GM12878 (cell line): ENCODE results near the gene UBC. TPM values are rescaled to one million over a fixed set of nuclear protein-coding genes. Genes with fewer than 3 reads are reported as not detected.
A peak's percentile ranks its signal among the peaks of the same experiment; 100 is the strongest.

Experiments
- BRCA1 ChIP-seq: IDR thresholded peaks from 2 replicates; pipeline ENCODE4 v1.6.1; 2011; ENCODE audit warnings: low read depth, low read length, improper control_type of control experiment
- CBX3 ChIP-seq: fragments of 200-600 bp; sonication (generic); IDR thresholded peaks from 2 replicates; pipeline ENCODE4 v1.6.1; 2016; ENCODE audit warnings: low read depth, borderline replicate concordance
- MXI1 ChIP-seq: fragments of 150-350 bp; IDR thresholded peaks from 2 replicates; pipeline ENCODE4 v1.6.1; 2011; ENCODE audit warnings: low read depth, mild to moderate bottlenecking, inconsistent platforms, low read length, improper control_type of control experiment
- NR2C1 ChIP-seq: fragments of 450-650 bp; IDR thresholded peaks from 2 replicates; pipeline ENCODE4 v1.6.1; 2017; ENCODE audit warnings: antibody characterized with exemption, mild to moderate bottlenecking, moderate library complexity
- NR2C2 ChIP-seq: IDR thresholded peaks from 2 replicates; pipeline ENCODE4 v1.6.1; 2011; ENCODE audit warnings: borderline replicate concordance, low read depth; ENCODE audit not compliant: control insufficient read depth, insufficient read length
- RB1 ChIP-seq: fragments of 450-650 bp; formaldehyde crosslinking; IDR thresholded peaks from 2 replicates; pipeline ENCODE4 v1.6.1; 2017; ENCODE audit warnings: mild to moderate bottlenecking, borderline replicate concordance
- RELB ChIP-seq: fragments of 450-650 bp; IDR thresholded peaks from 2 replicates; pipeline ENCODE4 v1.6.1; 2017; ENCODE audit warnings: low read depth, mild to moderate bottlenecking, moderate library complexity
- SIX5 ChIP-seq: IDR thresholded peaks from 2 replicates; pipeline ENCODE4 v1.6.1; 2011; ENCODE audit warnings: mild to moderate bottlenecking, low read depth, low read length, moderate library complexity; ENCODE audit not compliant: severe bottlenecking
- SUPT20H ChIP-seq: IDR thresholded peaks from 2 replicates; pipeline ENCODE4 v1.6.1; 2011; ENCODE audit warnings: low read depth, mild to moderate bottlenecking, low read length, moderate library complexity, borderline replicate concordance; ENCODE audit not compliant: control insufficient read depth
- ZNF24 ChIP-seq: fragments of 450-650 bp; IDR thresholded peaks from 2 replicates; pipeline ENCODE4 v1.6.1; 2017; ENCODE audit warnings: antibody characterized with exemption, mild to moderate bottlenecking
- polyA plus RNA-seq, 11 experiments: library from polyadenylated mRNA; depleted of rRNA in 4 of 11; unstranded in 6 of 11; stranded (reverse) in 5 of 11; fragments of >200 nt; fragmentation: Nextera tagmentation in 4 of 11; fragmentation: Illumina TruSeq in 1 of 11; extraction: Ambion mirVana in 4 of 11; extraction: Trizol in 1 of 11; gene quantifications; 1 replicate in 1 of 11; 2 replicates in 10 of 11; pipeline versions ENCODE4 v1.2.1 to v1.2.3, GENCODE V29; 2011 to 2016; ENCODE audit warnings: inconsistent platforms in 2 of 11, missing spikeins in 2 of 11, low read depth in 1 of 11
- total RNA-seq, 4 experiments: library from RNA; depleted of rRNA in 3 of 4; stranded (reverse); fragments of >200 nt in 3 of 4; fragmentation: Illumina TruSeq in 1 of 4; extraction: Trizol in 1 of 4; gene quantifications; 2 replicates each; pipeline versions ENCODE4 v1.2.1 to v1.2.3, GENCODE V29; 2013 to 2021
- TF ChIP-seq, protein P1 (sequence below): fragments of 450-650 bp; IDR thresholded peaks from 2 replicates; pipeline ENCODE4 v1.6.1; 2017; ENCODE audit warnings: mild to moderate bottlenecking, moderate library complexity

Gene UBC
- total and polyA plus RNA-seq, 10 of the 15 experiments (the other 5 are each of a cell fraction or from before 2014, with no cell fraction given) = 653 to 1,666 (median 874) TPM

DNA sequence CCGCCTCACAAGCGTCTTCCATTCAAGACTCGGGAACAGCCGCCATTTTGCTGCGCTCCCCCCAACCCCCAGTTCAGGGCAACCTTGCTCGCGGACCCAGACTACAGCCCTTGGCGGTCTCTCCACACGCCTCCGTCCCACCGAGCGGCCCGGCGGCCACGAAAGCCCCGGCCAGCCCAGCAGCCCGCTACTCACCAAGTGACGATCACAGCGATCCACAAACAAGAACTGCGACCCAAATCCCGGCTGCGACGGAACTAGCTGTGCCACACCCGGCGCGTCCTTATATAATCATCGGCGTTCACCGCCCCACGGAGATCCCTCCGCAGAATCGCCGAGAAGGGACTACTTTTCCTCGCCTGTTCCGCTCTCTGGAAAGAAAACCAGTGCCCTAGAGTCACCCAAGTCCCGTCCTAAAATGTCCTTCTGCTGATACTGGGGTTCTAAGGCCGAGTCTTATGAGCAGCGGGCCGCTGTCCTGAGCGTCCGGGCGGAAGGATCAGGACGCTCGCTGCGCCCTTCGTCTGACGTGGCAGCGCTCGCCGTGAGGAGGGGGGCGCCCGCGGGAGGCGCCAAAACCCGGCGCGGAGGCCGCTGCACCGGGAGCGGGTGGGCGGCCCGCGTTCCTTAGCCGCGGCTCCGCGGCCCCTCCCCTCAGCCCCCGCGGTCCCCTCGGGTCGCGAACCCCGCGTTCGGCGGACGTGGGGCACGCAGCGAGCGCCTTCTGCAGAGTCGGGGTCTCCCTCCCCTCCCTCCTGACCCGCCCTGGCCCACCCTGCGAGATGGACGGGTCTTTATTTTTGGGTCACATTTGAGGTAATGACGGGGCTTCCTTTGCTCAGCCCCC lies at the start of gene UBC (continued):
- TF ChIP-seq BRCA1 = peak; percentile 46
- TF ChIP-seq, protein P1, sequence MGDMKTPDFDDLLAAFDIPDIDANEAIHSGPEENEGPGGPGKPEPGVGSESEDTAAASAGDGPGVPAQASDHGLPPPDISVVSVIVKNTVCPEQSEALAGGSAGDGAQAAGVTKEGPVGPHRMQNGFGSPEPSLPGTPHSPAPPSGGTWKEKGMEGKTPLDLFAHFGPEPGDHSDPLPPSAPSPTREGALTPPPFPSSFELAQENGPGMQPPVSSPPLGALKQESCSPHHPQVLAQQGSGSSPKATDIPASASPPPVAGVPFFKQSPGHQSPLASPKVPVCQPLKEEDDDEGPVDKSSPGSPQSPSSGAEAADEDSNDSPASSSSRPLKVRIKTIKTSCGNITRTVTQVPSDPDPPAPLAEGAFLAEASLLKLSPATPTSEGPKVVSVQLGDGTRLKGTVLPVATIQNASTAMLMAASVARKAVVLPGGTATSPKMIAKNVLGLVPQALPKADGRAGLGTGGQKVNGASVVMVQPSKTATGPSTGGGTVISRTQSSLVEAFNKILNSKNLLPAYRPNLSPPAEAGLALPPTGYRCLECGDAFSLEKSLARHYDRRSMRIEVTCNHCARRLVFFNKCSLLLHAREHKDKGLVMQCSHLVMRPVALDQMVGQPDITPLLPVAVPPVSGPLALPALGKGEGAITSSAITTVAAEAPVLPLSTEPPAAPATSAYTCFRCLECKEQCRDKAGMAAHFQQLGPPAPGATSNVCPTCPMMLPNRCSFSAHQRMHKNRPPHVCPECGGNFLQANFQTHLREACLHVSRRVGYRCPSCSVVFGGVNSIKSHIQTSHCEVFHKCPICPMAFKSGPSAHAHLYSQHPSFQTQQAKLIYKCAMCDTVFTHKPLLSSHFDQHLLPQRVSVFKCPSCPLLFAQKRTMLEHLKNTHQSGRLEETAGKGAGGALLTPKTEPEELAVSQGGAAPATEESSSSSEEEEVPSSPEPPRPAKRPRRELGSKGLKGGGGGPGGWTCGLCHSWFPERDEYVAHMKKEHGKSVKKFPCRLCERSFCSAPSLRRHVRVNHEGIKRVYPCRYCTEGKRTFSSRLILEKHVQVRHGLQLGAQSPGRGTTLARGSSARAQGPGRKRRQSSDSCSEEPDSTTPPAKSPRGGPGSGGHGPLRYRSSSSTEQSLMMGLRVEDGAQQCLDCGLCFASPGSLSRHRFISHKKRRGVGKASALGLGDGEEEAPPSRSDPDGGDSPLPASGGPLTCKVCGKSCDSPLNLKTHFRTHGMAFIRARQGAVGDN = peak; percentile 94
- no peak for TF ChIP-seq SIX5
- no peak for TF ChIP-seq CBX3
- 0 out of 2 replicates have a peak, but pooled peaks have one; percentile 54 for TF ChIP-seq MXI1
- peak; percentile 98 for TF ChIP-seq RB1
- TF ChIP-seq RELB = peak; percentile 100
- peak; percentile 72; the same call in 1 of the 2 replicates for TF ChIP-seq NR2C1
- no peak for TF ChIP-seq NR2C2
- no peak for TF ChIP-seq SUPT20H
- peak; percentile 78 for TF ChIP-seq ZNF24
